Hepatocyte (in vitro differentiated cells): ENCODE measurements around the gene SLC9C2. TPM values are rescaled to one million over a fixed set of nuclear protein-coding genes. Genes with fewer than 3 reads are reported as not detected.

Experiments
- DNase-seq: peaks from one replicate; pipeline ENCODE4 v3.0.0-alpha.2; 2016; ENCODE audit warnings: low spot score
- H2AFZ ChIP-seq: fragments of 200-600 bp; sonication (generic); 2 replicates; pipeline ENCODE4 v1.6.0; 2016; ENCODE audit warnings: antibody characterized with exemption, mild to moderate bottlenecking
- H3K27ac ChIP-seq: fragments of 200-600 bp; sonication (generic); 2 replicates; pipeline ENCODE4 v1.5.1; 2016; ENCODE audit warnings: mild to moderate bottlenecking
- H3K27me3 ChIP-seq: fragments of 200-600 bp; sonication (generic); 2 replicates; pipeline ENCODE4 v1.6.1; 2016
- H3K36me3 ChIP-seq: fragments of 200-600 bp; sonication (generic); replicated peaks from 2 replicates; pipeline ENCODE4 v1.5.1; 2016; ENCODE audit warnings: low read depth; ENCODE audit not compliant: insufficient read depth
- H3K4me1 ChIP-seq: fragments of 200-600 bp; sonication (generic); 2 replicates; pipeline ENCODE4 v1.5.1; 2016; ENCODE audit warnings: mild to moderate bottlenecking, moderate library complexity; ENCODE audit not compliant: insufficient read depth
- H3K4me2 ChIP-seq: fragments of 200-600 bp; sonication (generic); 2 replicates; pipeline ENCODE4 v1.6.0; 2016
- H3K4me3 ChIP-seq: fragments of 200-600 bp; sonication (generic); 2 replicates; pipeline ENCODE4 v1.5.1; 2016; ENCODE audit warnings: mild to moderate bottlenecking
- H3K79me2 ChIP-seq: fragments of 200-600 bp; sonication (generic); 2 replicates; pipeline ENCODE4 v1.6.0; 2017; ENCODE audit warnings: mild to moderate bottlenecking
- H3K9me2 ChIP-seq: fragments of 200-600 bp; sonication (generic); replicated peaks from 2 replicates; pipeline ENCODE4 v1.6.0; 2017; ENCODE audit warnings: mild to moderate bottlenecking; ENCODE audit not compliant: insufficient read depth
- H3K9me3 ChIP-seq: fragments of 200-600 bp; sonication (generic); 2 replicates; pipeline ENCODE4 v1.5.1; 2016; ENCODE audit warnings: low read depth, mild to moderate bottlenecking
- H4K20me1 ChIP-seq: fragments of 200-600 bp; sonication (generic); 2 replicates; pipeline ENCODE4 v1.6.0; 2016; ENCODE audit warnings: mild to moderate bottlenecking; ENCODE audit not compliant: insufficient read depth, poor library complexity, severe bottlenecking
- EZH2 ChIP-seq: fragments of 200-600 bp; sonication (generic); IDR thresholded peaks from 2 replicates; pipeline ENCODE4 v1.6.1; 2016; ENCODE audit warnings: antibody characterized with exemption, mild to moderate bottlenecking, borderline replicate concordance
- EZH2phosphoT487 ChIP-seq: fragments of 200-600 bp; sonication (generic); IDR thresholded peaks from one replicate; pipeline ENCODE4 v1.6.1; 2018; ENCODE audit warnings: antibody characterized with exemption, mild to moderate bottlenecking, low read depth, moderate library complexity; ENCODE audit not compliant: unreplicated experiment, severe bottlenecking
- WGBS: methylation state at CpG from one replicate; pipeline ENCODE4 v1.1.6; 2016; ENCODE audit warnings: low lambda C conversion rate; ENCODE audit errors: missing lambda C conversion rate; 5-methylcytosine and 5-hydroxymethylcytosine counted together
- polyA plus RNA-seq: library from polyadenylated mRNA; unstranded; fragments of >200 nt; fragmentation: Nextera tagmentation; extraction: Ambion mirVana; gene quantifications from 2 replicates; pipeline ENCODE4 v1.2.1, GENCODE V29; 2016
- total RNA-seq: library from RNA; depleted of rRNA; stranded (reverse); fragments of >200 nt; gene quantifications from 2 replicates; pipeline ENCODE4 v1.2.3, GENCODE V29; 2014
- TF ChIP-seq, protein P1 (sequence below): fragments of 200-600 bp; sonication (generic); IDR thresholded peaks from 2 replicates; pipeline ENCODE4 v1.5.1; 2016; ENCODE audit warnings: antibody characterized with exemption, mild to moderate bottlenecking; ENCODE audit not compliant: poor library complexity

The SLC9C2 gene
- total and polyA plus RNA-seq, 2 experiments from 2014 or later: 0.77 to 1.1 TPM

- TF ChIP-seq EZH2: no peak
- TF ChIP-seq EZH2phosphoT487: no peak
- TF ChIP-seq, protein P1, sequence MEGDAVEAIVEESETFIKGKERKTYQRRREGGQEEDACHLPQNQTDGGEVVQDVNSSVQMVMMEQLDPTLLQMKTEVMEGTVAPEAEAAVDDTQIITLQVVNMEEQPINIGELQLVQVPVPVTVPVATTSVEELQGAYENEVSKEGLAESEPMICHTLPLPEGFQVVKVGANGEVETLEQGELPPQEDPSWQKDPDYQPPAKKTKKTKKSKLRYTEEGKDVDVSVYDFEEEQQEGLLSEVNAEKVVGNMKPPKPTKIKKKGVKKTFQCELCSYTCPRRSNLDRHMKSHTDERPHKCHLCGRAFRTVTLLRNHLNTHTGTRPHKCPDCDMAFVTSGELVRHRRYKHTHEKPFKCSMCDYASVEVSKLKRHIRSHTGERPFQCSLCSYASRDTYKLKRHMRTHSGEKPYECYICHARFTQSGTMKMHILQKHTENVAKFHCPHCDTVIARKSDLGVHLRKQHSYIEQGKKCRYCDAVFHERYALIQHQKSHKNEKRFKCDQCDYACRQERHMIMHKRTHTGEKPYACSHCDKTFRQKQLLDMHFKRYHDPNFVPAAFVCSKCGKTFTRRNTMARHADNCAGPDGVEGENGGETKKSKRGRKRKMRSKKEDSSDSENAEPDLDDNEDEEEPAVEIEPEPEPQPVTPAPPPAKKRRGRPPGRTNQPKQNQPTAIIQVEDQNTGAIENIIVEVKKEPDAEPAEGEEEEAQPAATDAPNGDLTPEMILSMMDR: no peak
- no peak overlapping the region for H3K4me3 ChIP-seq
- H3K27me3 ChIP-seq: no peaks in the 10 kb centered on the region
Measured at GRCh38 chr1:173554089-173554488, 48.8 kb downstream of the SLC9C2 start.

GRCh38 chr1:173553312-173553711 lies 49.6 kb downstream of the SLC9C2 start:
- H3K27ac ChIP-seq: no peak overlapping the region
- H3K4me2 ChIP-seq: no peak overlapping the region
- H3K36me3 ChIP-seq: no peaks in the 10 kb centered on the region
- no peaks in the 10 kb centered on the region for H4K20me1 ChIP-seq
- H3K4me1 ChIP-seq: no peaks in the 10 kb centered on the region
- no peak for DNase-seq
- no peak overlapping the region for H3K4me3 ChIP-seq
- no peaks in the 10 kb centered on the region for H3K9me2 ChIP-seq
- H2AFZ ChIP-seq: no peak overlapping the region
- H3K9me3 ChIP-seq: no peaks in the 10 kb centered on the region
- no peaks in the 10 kb centered on the region for H3K79me2 ChIP-seq
- TF ChIP-seq, protein P1: no peak
- no peak for TF ChIP-seq EZH2phosphoT487
- no peaks in the 10 kb centered on the region for H3K27me3 ChIP-seq

More at GRCh38 chr1:173554089-173554488, 48.8 kb downstream of the SLC9C2 start:
- DNase-seq: no peak
- no peaks in the 10 kb centered on the region for H3K9me2 ChIP-seq
- no peaks in the 10 kb centered on the region for H3K79me2 ChIP-seq
- H3K27ac ChIP-seq: no peak overlapping the region
- no peaks in the 10 kb centered on the region for H3K4me1 ChIP-seq
- H3K9me3 ChIP-seq: no peaks in the 10 kb centered on the region
- no peak overlapping the region for H2AFZ ChIP-seq
- 88% methylated on average over 4 of the region's 4 CpGs for WGBS
- no peaks in the 10 kb centered on the region for H4K20me1 ChIP-seq
- no peak overlapping the region for H3K4me2 ChIP-seq
- H3K36me3 ChIP-seq: no peaks in the 10 kb centered on the region

DNA sequence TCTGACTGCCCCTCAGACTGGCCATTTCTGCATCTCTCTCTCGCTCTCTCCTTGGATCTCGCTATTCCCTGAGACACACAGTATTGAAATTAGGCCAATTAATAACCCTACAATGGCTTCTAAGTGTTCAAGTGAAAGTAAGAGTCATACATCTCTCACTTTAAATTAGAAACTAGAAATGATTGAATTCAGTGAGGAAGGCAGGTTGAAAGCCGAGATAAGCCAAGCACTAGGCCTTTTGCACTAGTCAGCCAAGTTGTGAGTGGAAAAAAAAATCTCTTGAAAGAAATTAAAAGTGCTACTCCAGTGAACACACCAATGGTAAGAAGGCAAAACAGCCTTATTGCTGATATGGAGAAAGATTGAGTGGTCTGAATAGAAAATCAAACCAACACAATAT lies 51.2 kb downstream of the SLC9C2 start:
- DNase-seq: no peak
- H2AFZ ChIP-seq: no peak overlapping the region
- 87% methylated on average over 3 of the region's 3 CpGs for WGBS
- H3K79me2 ChIP-seq: no peaks in the 10 kb centered on the region
- no peaks in the 10 kb centered on the region for H3K36me3 ChIP-seq
- H3K4me3 ChIP-seq: no peak overlapping the region
- H4K20me1 ChIP-seq: no peaks in the 10 kb centered on the region
- no peak overlapping the region for H3K4me2 ChIP-seq
- no peaks in the 10 kb centered on the region for H3K9me3 ChIP-seq
- no peak overlapping the region for H3K27ac ChIP-seq
- H3K4me1 ChIP-seq: no peaks in the 10 kb centered on the region
- no peaks in the 10 kb centered on the region for H3K9me2 ChIP-seq
- TF ChIP-seq EZH2phosphoT487: no peak
- no peak for TF ChIP-seq EZH2
- TF ChIP-seq, protein P1: no peak
- no peaks in the 10 kb centered on the region for H3K27me3 ChIP-seq

- no peak for TF ChIP-seq EZH2phosphoT487
- TF ChIP-seq, protein P1: no peak
- TF ChIP-seq EZH2: no peak
- Histone ChIP-seq H3K9me2 (no peaks in the 10 kb centered on the region), H3K4me2 (no peak overlapping the region), H3K27me3 (no peaks in the 10 kb centered on the region), H4K20me1 (no peaks in the 10 kb centered on the region), H2AFZ (no peak overlapping the region), H3K27ac (no peak overlapping the region), H3K79me2 (no peaks in the 10 kb centered on the region), H3K4me3 (no peak overlapping the region), H3K36me3 (no peaks in the 10 kb centered on the region), H3K9me3 (no peaks in the 10 kb centered on the region), H3K4me1 (no peaks in the 10 kb centered on the region)
- no peak for DNase-seq
- 81% methylated on average over 2 of the region's 2 CpGs for WGBS
Measured at GRCh38 chr1:173549813-173550212, 53.1 kb downstream of the SLC9C2 start.
